Central memory CD8-positive, alpha-beta T cell (primary cell): ENCODE results near the gene MAPRE3.

Experiments used
- ATAC-seq: fragments of 150-1000 bp; cut with Tn5 transposase; replicated peaks from 2 replicates; pipeline ENCODE4 v1.10.0; 2022; ENCODE audit warnings: mild to moderate bottlenecking, moderate FRiP score, moderate number of reproducible peaks; ENCODE audit not compliant: poor library complexity, severe bottlenecking; ENCODE audit errors: extremely low read depth
- DNase-seq, 2 donors: peaks; one replicate each; pipeline ENCODE4 v3.0.0; 2021; ENCODE audit warnings: low spot score in 2 of 2
- H3K27ac Mint-ChIP-seq: one replicate; pipeline ENCODE4 v1.8.0; 2022; ENCODE audit warnings: low read depth, mild to moderate bottlenecking, moderate library complexity, mixed read lengths
- H3K27me3 Mint-ChIP-seq: one replicate; pipeline ENCODE4 v1.8.0; 2022; ENCODE audit warnings: mixed read lengths
- H3K36me3 Mint-ChIP-seq: one replicate; pipeline ENCODE4 v1.8.0; 2022; ENCODE audit warnings: mild to moderate bottlenecking, moderate library complexity, mixed read lengths; ENCODE audit not compliant: insufficient read depth
- H3K4me1 Mint-ChIP-seq: one replicate; pipeline ENCODE4 v1.8.0; 2022; ENCODE audit warnings: mixed read lengths
- H3K4me3 Mint-ChIP-seq: one replicate; pipeline ENCODE4 v1.8.0; 2022; ENCODE audit warnings: mild to moderate bottlenecking, moderate library complexity, mixed read lengths
- H3K9me3 Mint-ChIP-seq: one replicate; pipeline ENCODE4 v1.8.0; 2022; ENCODE audit warnings: mixed read lengths

The MAPRE3 gene

GRCh38 chr2:26938399-26939118, 31.9 kb upstream of the MAPRE3 start:
- Mint-ChIP-seq H3K36me3 (peaks cover 2% of the 10 kb centered on the region), H3K27me3 (peaks cover 32% of the 10 kb centered on the region), H3K27ac (no peak overlapping the region), H3K4me1 (peaks cover 7% of the 10 kb centered on the region), H3K4me3 (no peak overlapping the region), H3K9me3 (no peaks in the 10 kb centered on the region)
- ATAC-seq = no peak
- DNase-seq = no peak

GRCh38 chr2:26940001-26940400, 30.4 kb upstream of the MAPRE3 start:
- Mint-ChIP-seq H3K4me1 (peaks cover 7% of the 10 kb centered on the region), H3K27ac (no peak overlapping the region), H3K27me3 (peaks cover 30% of the 10 kb centered on the region), H3K9me3 (no peaks in the 10 kb centered on the region), H3K4me3 (no peak overlapping the region), H3K36me3 (no peaks in the 10 kb centered on the region)
- DNase-seq = no peak
- no peak for ATAC-seq

- ATAC-seq (no peak), DNase-seq (no peak)
- Mint-ChIP-seq H3K27me3 (peaks cover 32% of the 10 kb centered on the region), H3K4me1 (peaks cover 7% of the 10 kb centered on the region), H3K4me3 (no peak overlapping the region), H3K27ac (no peak overlapping the region), H3K36me3 (no peaks in the 10 kb centered on the region), H3K9me3 (no peaks in the 10 kb centered on the region)
Observed at GRCh38 chr2:26941486-26941885, 29.0 kb upstream of the MAPRE3 start.

- H3K36me3 Mint-ChIP-seq = no peaks in the 10 kb centered on the region
- DNase-seq = peak; percentile 41 to 45
- ATAC-seq = no peak
- H3K4me1 Mint-ChIP-seq = peaks cover 7% of the 10 kb centered on the region
- no peak overlapping the region for H3K4me3 Mint-ChIP-seq
- peaks cover 36% of the 10 kb centered on the region for H3K27me3 Mint-ChIP-seq
- H3K27ac Mint-ChIP-seq = no peak overlapping the region
- H3K9me3 Mint-ChIP-seq = no peaks in the 10 kb centered on the region
Observed at GRCh38 chr2:26942543-26943295, 27.7 kb upstream of the MAPRE3 start.

- no peaks in the 10 kb centered on the region for H3K9me3 Mint-ChIP-seq
- no peak overlapping the region for H3K27ac Mint-ChIP-seq
- H3K27me3 Mint-ChIP-seq = peaks cover 55% of the 10 kb centered on the region
- DNase-seq (no peak), ATAC-seq (no peak)
- no peaks in the 10 kb centered on the region for H3K36me3 Mint-ChIP-seq
- H3K4me3 Mint-ChIP-seq = no peak overlapping the region
- H3K4me1 Mint-ChIP-seq = peaks cover 7% of the 10 kb centered on the region
Observed at GRCh38 chr2:26945991-26946750, 24.3 kb upstream of the MAPRE3 start.

GRCh38 chr2:26946841-26947784, 23.3 kb upstream of the MAPRE3 start:
- ATAC-seq (no peak), DNase-seq (no peak)
- no peaks in the 10 kb centered on the region for H3K9me3 Mint-ChIP-seq
- H3K4me1 Mint-ChIP-seq = peaks cover 7% of the 10 kb centered on the region
- H3K27ac Mint-ChIP-seq = no peak overlapping the region
- H3K4me3 Mint-ChIP-seq = no peak overlapping the region
- H3K36me3 Mint-ChIP-seq = no peaks in the 10 kb centered on the region
- peaks cover 55% of the 10 kb centered on the region for H3K27me3 Mint-ChIP-seq

GRCh38 chr2:26948800-26949199, 21.6 kb upstream of the MAPRE3 start:
- no peak for ATAC-seq
- Mint-ChIP-seq H3K27ac (no peak overlapping the region), H3K36me3 (no peaks in the 10 kb centered on the region)

GRCh38 chr2:26950246-26950645, 20.2 kb upstream of the MAPRE3 start:
- Mint-ChIP-seq H3K27me3 (peaks cover 51% of the 10 kb centered on the region), H3K27ac (no peak overlapping the region), H3K4me3 (no peak overlapping the region), H3K36me3 (no peaks in the 10 kb centered on the region), H3K4me1 (no peaks in the 10 kb centered on the region), H3K9me3 (no peaks in the 10 kb centered on the region)
- no peak for ATAC-seq
- DNase-seq = no peak

More at GRCh38 chr2:26948800-26949199, 21.6 kb upstream of the MAPRE3 start:
- no peak for DNase-seq
- H3K4me3 Mint-ChIP-seq = no peak overlapping the region
- peaks cover 47% of the 10 kb centered on the region for H3K27me3 Mint-ChIP-seq
- H3K4me1 Mint-ChIP-seq = no peaks in the 10 kb centered on the region
- H3K9me3 Mint-ChIP-seq = no peaks in the 10 kb centered on the region

- Mint-ChIP-seq H3K27me3 (peaks cover 51% of the 10 kb centered on the region), H3K4me3 (no peak overlapping the region), H3K9me3 (no peaks in the 10 kb centered on the region), H3K36me3 (no peaks in the 10 kb centered on the region), H3K27ac (no peak overlapping the region), H3K4me1 (no peaks in the 10 kb centered on the region)
- no peak for ATAC-seq
- DNase-seq = no peak
Observed at GRCh38 chr2:26951236-26951635, 19.2 kb upstream of the MAPRE3 start.

GRCh38 chr2:26952374-26952773, 18.1 kb upstream of the MAPRE3 start:
- H3K27me3 Mint-ChIP-seq = peaks cover 57% of the 10 kb centered on the region
- no peaks in the 10 kb centered on the region for H3K4me1 Mint-ChIP-seq
- H3K4me3 Mint-ChIP-seq = no peak overlapping the region
- H3K9me3 Mint-ChIP-seq = no peaks in the 10 kb centered on the region
- DNase-seq (no peak), ATAC-seq (no peak)
- H3K27ac Mint-ChIP-seq = no peak overlapping the region
- no peaks in the 10 kb centered on the region for H3K36me3 Mint-ChIP-seq

GRCh38 chr2:26954135-26954534, 16.3 kb upstream of the MAPRE3 start:
- Mint-ChIP-seq H3K27me3 (peaks cover 59% of the 10 kb centered on the region), H3K27ac (no peak overlapping the region), H3K9me3 (no peaks in the 10 kb centered on the region), H3K4me3 (no peak overlapping the region), H3K36me3 (no peaks in the 10 kb centered on the region), H3K4me1 (no peaks in the 10 kb centered on the region)
- ATAC-seq (no peak), DNase-seq (no peak)

GRCh38 chr2:26957041-26957440, 13.4 kb upstream of the MAPRE3 start:
- DNase-seq (no peak), ATAC-seq (no peak)
- H3K27me3 Mint-ChIP-seq = peaks cover 78% of the 10 kb centered on the region
- H3K4me3 Mint-ChIP-seq = no peak overlapping the region
- no peaks in the 10 kb centered on the region for H3K9me3 Mint-ChIP-seq
- H3K36me3 Mint-ChIP-seq = no peaks in the 10 kb centered on the region
- no peaks in the 10 kb centered on the region for H3K4me1 Mint-ChIP-seq
- H3K27ac Mint-ChIP-seq = no peak overlapping the region
